Neural progenitor cell (in vitro differentiated cells): ENCODE data around the gene RSBN1L.

Experiments
- EZH2 ChIP-seq: fragments of 200-600 bp; sonication (generic); IDR thresholded peaks from 2 replicates; pipeline ENCODE4 v1.6.1; 2017; ENCODE audit warnings: antibody characterized with exemption, mild to moderate bottlenecking, moderate library complexity
- EZH2phosphoT487 ChIP-seq: fragments of 200-600 bp; sonication (generic); IDR thresholded peaks from 2 replicates; pipeline ENCODE4 v1.6.1; 2017; ENCODE audit warnings: antibody characterized with exemption
- TF ChIP-seq, protein P1 (sequence below): fragments of 200-600 bp; sonication (generic); IDR thresholded peaks from 2 replicates; pipeline ENCODE4 v1.5.1; 2017; ENCODE audit warnings: antibody characterized with exemption, mild to moderate bottlenecking

GRCh38 chr7:77797734-77798393 lies 101.6 kb downstream of the RSBN1L start:
- TF ChIP-seq, protein P1, sequence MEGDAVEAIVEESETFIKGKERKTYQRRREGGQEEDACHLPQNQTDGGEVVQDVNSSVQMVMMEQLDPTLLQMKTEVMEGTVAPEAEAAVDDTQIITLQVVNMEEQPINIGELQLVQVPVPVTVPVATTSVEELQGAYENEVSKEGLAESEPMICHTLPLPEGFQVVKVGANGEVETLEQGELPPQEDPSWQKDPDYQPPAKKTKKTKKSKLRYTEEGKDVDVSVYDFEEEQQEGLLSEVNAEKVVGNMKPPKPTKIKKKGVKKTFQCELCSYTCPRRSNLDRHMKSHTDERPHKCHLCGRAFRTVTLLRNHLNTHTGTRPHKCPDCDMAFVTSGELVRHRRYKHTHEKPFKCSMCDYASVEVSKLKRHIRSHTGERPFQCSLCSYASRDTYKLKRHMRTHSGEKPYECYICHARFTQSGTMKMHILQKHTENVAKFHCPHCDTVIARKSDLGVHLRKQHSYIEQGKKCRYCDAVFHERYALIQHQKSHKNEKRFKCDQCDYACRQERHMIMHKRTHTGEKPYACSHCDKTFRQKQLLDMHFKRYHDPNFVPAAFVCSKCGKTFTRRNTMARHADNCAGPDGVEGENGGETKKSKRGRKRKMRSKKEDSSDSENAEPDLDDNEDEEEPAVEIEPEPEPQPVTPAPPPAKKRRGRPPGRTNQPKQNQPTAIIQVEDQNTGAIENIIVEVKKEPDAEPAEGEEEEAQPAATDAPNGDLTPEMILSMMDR: no peak
- TF ChIP-seq EZH2phosphoT487 (no peak), EZH2 (no peak)
